HepG2 (cell line): ENCODE results near the gene TMCO4. TPM values are rescaled to one million over a fixed set of nuclear protein-coding genes. Genes with fewer than 3 reads are reported as not detected.

Source experiments
- ATAC-seq: fragments of 200-7000 bp; cut with Tn5 transposase; 3 replicates; pipeline ENCODE4 v1.9.1; 2020; ENCODE audit warnings: mild to moderate bottlenecking, moderate library complexity
- BruUV-seq: library from RNA; stranded (reverse); fragments of 400-500 nt; replicated peaks from 2 replicates; lab custom pipeline; 2021; lab: Mats Ljungman, UMichigan
- CTCF ChIA-PET: fragments of 300-600 bp; formaldehyde crosslinking; extraction: SDS; loops from one replicate; lab custom pipeline; 2021; ENCODE audit warnings: low total read pairs, inconsistent platforms, low intra/inter-chr PET ratio; lab: Yijun Ruan, JAX
- POLR2A ChIA-PET: fragments of 350-600 bp; sonication (Branson Sonifier 250); formaldehyde crosslinking; loops from one replicate; lab custom pipeline; 2020; ENCODE audit warnings: antibody characterized with exemption, inconsistent platforms; lab: Yijun Ruan, JAX
- DNase-seq: peaks from one replicate; pipeline ENCODE4 v3.0.0-alpha.2; 2015; ENCODE audit warnings: low spot score
- FAIRE-seq: peaks from 3 replicates; lab custom pipeline; 2011; peaks lifted over from hg19 to GRCh38; lab: Jason Lieb, UNC
- H2AFZ ChIP-seq: one replicate; pipeline ENCODE4 v1.6.1; 2011; ENCODE audit warnings: low read length, inconsistent platforms
- H3K27ac ChIP-seq: fragments of 300-600 bp; 3 replicates; pipeline ENCODE4 v1.8.0; 2011; ENCODE audit warnings: mixed run types, mild to moderate bottlenecking, mixed read lengths, low read length, inconsistent platforms; ENCODE audit not compliant: insufficient read depth; ENCODE audit errors: extremely low read length
- H3K27me3 ChIP-seq, 2 experiments: fragments of 200-600 bp in 1 of 2; 2 replicates in 1 of 2; 3 replicates in 1 of 2; pipeline versions ENCODE4 v1.6.0 to v1.8.0; 2011; ENCODE audit warnings: low read length in 2 of 2, mild to moderate bottlenecking in 2 of 2, moderate library complexity in 2 of 2, inconsistent platforms in 1 of 2; ENCODE audit not compliant: insufficient read depth in 2 of 2, control insufficient read depth in 1 of 2
- H3K36me3 ChIP-seq, 2 experiments: fragments of 200-600 bp in 1 of 2; replicated peaks in 1 of 2; 2 replicates in 1 of 2; 3 replicates in 1 of 2; pipeline versions ENCODE4 v1.5.1 to v1.8.0; 2011; ENCODE audit warnings: low read length in 2 of 2, inconsistent platforms in 1 of 2; ENCODE audit not compliant: insufficient read depth in 2 of 2, control insufficient read depth in 1 of 2
- H3K4me1 ChIP-seq: 2 replicates; pipeline ENCODE4 v1.5.1; 2012; ENCODE audit warnings: low read length, inconsistent platforms; ENCODE audit not compliant: insufficient read depth
- H3K4me2 ChIP-seq: 2 replicates; pipeline ENCODE4 v1.6.0; 2011; ENCODE audit warnings: low read depth, low read length, inconsistent platforms
- H3K4me3 ChIP-seq, 3 experiments: fragments of 200-600 bp in 1 of 3; sonication (generic), shearing (Covaris generic) in 1 of 3; replicated peaks in 1 of 3; 2 replicates each; pipeline ENCODE4 v1.5.1; 2011 to 2016; ENCODE audit warnings: low read length in 3 of 3, inconsistent platforms in 2 of 3, low read depth in 2 of 3, mild to moderate bottlenecking in 2 of 3, control low read depth in 1 of 3, mixed read lengths in 1 of 3; ENCODE audit not compliant: insufficient read depth in 1 of 3
- H3K79me2 ChIP-seq: one replicate; pipeline ENCODE4 v1.6.1; 2011; ENCODE audit warnings: low read length, inconsistent platforms; ENCODE audit not compliant: insufficient read depth
- H3K9ac ChIP-seq: 2 replicates; pipeline ENCODE4 v1.6.0; 2011; ENCODE audit warnings: mild to moderate bottlenecking, low read depth, low read length, inconsistent platforms; ENCODE audit not compliant: insufficient read depth
- H3K9me3 ChIP-seq: 2 replicates; pipeline ENCODE4 v1.5.1; 2012; ENCODE audit warnings: mild to moderate bottlenecking, low read length
- H4K20me1 ChIP-seq: 2 replicates; pipeline ENCODE4 v1.6.0; 2011; ENCODE audit warnings: inconsistent platforms, mild to moderate bottlenecking, low read length, moderate library complexity; ENCODE audit not compliant: insufficient read depth
- CCAR2 ChIP-seq: fragments of 200-400 bp; formaldehyde crosslinking; optimal IDR thresholded peaks from 2 replicates; pipeline ENCODE3; 2018; ENCODE audit warnings: low read depth, mild to moderate bottlenecking, low read length, moderate library complexity
- NFE2L1 ChIP-seq: sonication (generic); formaldehyde crosslinking; IDR thresholded peaks from 2 replicates; pipeline ENCODE4 v1.4.0; 2020; ENCODE audit warnings: missing genetic modification reagents, mild to moderate bottlenecking, borderline replicate concordance
- NR2F6 ChIP-seq, 2 experiments: IDR thresholded peaks; 2 replicates each; pipeline ENCODE4 v1.6.1; 2016; ENCODE audit warnings: antibody characterized with exemption in 1 of 2, mild to moderate bottlenecking in 1 of 2
- RFXAP ChIP-seq: sonication (generic); formaldehyde crosslinking; IDR thresholded peaks from 2 replicates; pipeline ENCODE4 v1.4.0; 2020; ENCODE audit warnings: missing genetic modification reagents, borderline replicate concordance
- ZNF30 ChIP-seq: sonication (generic); formaldehyde crosslinking; IDR thresholded peaks from 2 replicates; pipeline ENCODE4 v1.5.0; 2020; ENCODE audit warnings: mild to moderate bottlenecking, missing genetic modification reagents
- ZNF496 ChIP-seq: sonication (generic); formaldehyde crosslinking; IDR thresholded peaks from 2 replicates; pipeline ENCODE4 v1.8.1; 2023; ENCODE audit warnings: mild to moderate bottlenecking, moderate library complexity, missing genetic modification reagents; ENCODE audit not compliant: insufficient replicate concordance
- ZNF781 ChIP-seq: sonication (generic); formaldehyde crosslinking; IDR thresholded peaks from 2 replicates; pipeline ENCODE4 v1.5.1; 2020; ENCODE audit warnings: borderline replicate concordance, mild to moderate bottlenecking, missing genetic modification reagents; ENCODE audit errors: not compliant biosample characterization
- ZNF841 ChIP-seq: sonication (generic); formaldehyde crosslinking; IDR thresholded peaks from 2 replicates; pipeline ENCODE4 v1.8.1; 2023; ENCODE audit warnings: missing genetic modification reagents, borderline replicate concordance
- ZSCAN5A ChIP-seq: sonication (generic); formaldehyde crosslinking; IDR thresholded peaks from 2 replicates; pipeline ENCODE4 v1.8.0; 2022; ENCODE audit warnings: mild to moderate bottlenecking, missing genetic modification reagents, borderline replicate concordance
- WGBS: methylation state at CpG from one replicate; pipeline ENCODE4 v1.1.6; 2017; ENCODE audit warnings: low lambda C conversion rate; 5-methylcytosine and 5-hydroxymethylcytosine counted together
- in situ Hi-C: cut with HindIII; loops from 2 replicates; pipeline ENCODE4 v1.10.0; 2017; ENCODE audit warnings: low pct_unique_long_range_greater_than_20kb; ENCODE audit not compliant: extremely low pct_ligation_motif_present
- intact Hi-C: fragments of 100-400 bp; cut with micrococcal nuclease; formaldehyde crosslinking; loops from one replicate; pipeline ENCODE4 v1.10.0; 2022; ENCODE audit not compliant: unreplicated experiment
- polyA plus RNA-seq, 8 experiments: library from polyadenylated mRNA; depleted of rRNA in 3 of 8; stranded (reverse) in 7 of 8; unstranded in 1 of 8; fragments of >200 nt; fragmentation: Illumina TruSeq in 4 of 8; extraction: Trizol in 4 of 8; gene quantifications; 2 replicates each; pipeline versions ENCODE4 v1.2.1 to v1.2.3, GENCODE V29; 2011 to 2016; ENCODE audit warnings: low read depth in 4 of 8, missing spikeins in 1 of 8, mixed read lengths in 1 of 8; ENCODE audit not compliant: insufficient read depth in 1 of 8
- total RNA-seq, 5 experiments: library from RNA; depleted of rRNA; stranded (reverse); fragments of >200 nt; fragmentation: Illumina TruSeq; extraction: Trizol; gene quantifications; 2 replicates each; pipeline ENCODE4 v1.2.3, GENCODE V29; 2016; ENCODE audit warnings: low read depth in 1 of 5
- TF ChIP-seq, protein P1 (sequence below): sonication (generic); formaldehyde crosslinking; IDR thresholded peaks from 2 replicates; pipeline ENCODE4 v1.4.0; 2020; ENCODE audit warnings: mild to moderate bottlenecking, missing genetic modification reagents
- TF ChIP-seq, protein P2 (sequence below): sonication (generic); formaldehyde crosslinking; IDR thresholded peaks from 2 replicates; pipeline ENCODE4 v1.5.1; 2020; ENCODE audit warnings: mild to moderate bottlenecking, missing genetic modification reagents
- TF ChIP-seq, protein P3 (sequence below): sonication (generic); formaldehyde crosslinking; IDR thresholded peaks from 2 replicates; pipeline ENCODE4 v1.4.0; 2020; ENCODE audit warnings: missing genetic modification reagents

TMCO4 gene
- total and polyA plus RNA-seq, 2 of the 13 experiments (the other 11 are each of a cell fraction or from before 2014, with no cell fraction given), result 2.1 to 4.1 TPM

DNA sequence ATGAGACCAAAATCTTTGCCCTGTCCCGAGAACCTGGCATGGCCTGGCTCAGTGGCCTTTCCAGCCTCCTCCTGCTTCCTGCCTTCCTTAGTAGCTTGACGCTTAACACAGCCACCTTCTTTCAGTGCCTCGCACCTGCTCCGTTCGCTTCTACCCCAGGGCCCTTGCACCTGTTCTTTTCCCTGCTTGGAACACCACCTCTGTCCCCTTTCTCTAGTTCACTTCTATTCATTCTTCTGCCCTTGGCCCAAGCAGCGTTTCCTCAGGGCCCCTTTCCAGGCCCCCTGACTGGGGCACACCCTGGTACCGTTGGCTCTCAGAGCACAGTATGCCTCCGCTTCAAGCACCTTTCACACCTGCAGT lies 144.0 kb downstream of the TMCO4 start:
- POLR2A ChIA-PET, result no interaction called here
- Histone ChIP-seq H3K9ac (no peak overlapping the region), H3K9me3 (no peaks in the 10 kb centered on the region), H3K27ac (no peak overlapping the region), H3K36me3 (no peaks in the 10 kb centered on the region), H3K4me2 (no peak overlapping the region), H2AFZ (no peak overlapping the region), H3K4me3 (no peak overlapping the region), H3K27me3 (no peaks in the 10 kb centered on the region), H3K4me1 (peaks cover 27% of the 10 kb centered on the region), H4K20me1 (no peaks in the 10 kb centered on the region), H3K79me2 (no peaks in the 10 kb centered on the region)
- intact Hi-C loops (no loop called here), in situ Hi-C loops (no loop called here)
- BruUV-seq, result no TSS peak
- WGBS, result 87% methylated on average over 8 of the region's 8 CpGs
- CTCF ChIA-PET, result no interaction called here
- no peak for FAIRE-seq
- ATAC-seq, result no peak
- DNase-seq, result no peak
- TF ChIP-seq, protein P1, sequence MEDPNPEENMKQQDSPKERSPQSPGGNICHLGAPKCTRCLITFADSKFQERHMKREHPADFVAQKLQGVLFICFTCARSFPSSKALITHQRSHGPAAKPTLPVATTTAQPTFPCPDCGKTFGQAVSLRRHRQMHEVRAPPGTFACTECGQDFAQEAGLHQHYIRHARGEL (CRISPR knock-in tag), result no peak
- TF ChIP-seq RFXAP (CRISPR knock-in tag) (no peak), NFE2L1 (CRISPR knock-in tag) (no peak), ZNF30 (CRISPR knock-in tag) (no peak), ZNF496 (CRISPR knock-in tag) (no peak), ZNF841 (no peak), CCAR2 (no peak), ZNF781 (no peak), ZSCAN5A (CRISPR knock-in tag) (no peak), NR2F6 (IDR thresholded peaks at IDR 0.05) (no peak), NR2F6 (CRISPR knock-in tag; IDR thresholded peaks at IDR 0.05) (no peak)
- TF ChIP-seq, protein P2, sequence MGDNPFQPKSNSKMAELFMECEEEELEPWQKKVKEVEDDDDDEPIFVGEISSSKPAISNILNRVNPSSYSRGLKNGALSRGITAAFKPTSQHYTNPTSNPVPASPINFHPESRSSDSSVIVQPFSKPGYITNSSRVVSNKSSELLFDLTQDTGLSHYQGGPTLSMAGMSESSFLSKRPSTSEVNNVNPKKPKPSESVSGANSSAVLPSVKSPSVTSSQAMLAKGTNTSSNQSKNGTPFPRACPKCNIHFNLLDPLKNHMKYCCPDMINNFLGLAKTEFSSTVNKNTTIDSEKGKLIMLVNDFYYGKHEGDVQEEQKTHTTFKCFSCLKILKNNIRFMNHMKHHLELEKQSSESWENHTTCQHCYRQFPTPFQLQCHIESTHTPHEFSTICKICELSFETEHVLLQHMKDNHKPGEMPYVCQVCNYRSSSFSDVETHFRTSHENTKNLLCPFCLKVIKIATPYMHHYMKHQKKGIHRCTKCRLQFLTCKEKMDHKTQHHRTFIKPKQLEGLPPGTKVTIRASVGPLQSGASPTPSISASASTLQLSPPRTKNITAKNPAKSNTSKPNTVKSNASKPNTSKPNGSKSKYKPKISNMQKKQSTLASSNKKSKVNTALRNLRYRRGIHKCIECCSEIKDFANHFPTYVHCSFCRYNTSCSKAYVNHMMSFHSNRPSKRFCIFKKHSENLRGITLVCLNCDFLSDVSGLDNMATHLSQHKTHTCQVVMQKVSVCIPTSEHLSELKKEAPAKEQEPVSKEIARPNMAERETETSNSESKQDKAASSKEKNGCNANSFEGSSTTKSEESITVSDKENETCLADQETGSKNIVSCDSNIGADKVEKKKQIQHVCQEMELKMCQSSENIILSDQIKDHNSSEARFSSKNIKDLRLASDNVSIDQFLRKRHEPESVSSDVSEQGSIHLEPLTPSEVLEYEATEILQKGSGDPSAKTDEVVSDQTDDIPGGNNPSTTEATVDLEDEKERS (CRISPR knock-in tag), result no peak
- TF ChIP-seq, protein P3, sequence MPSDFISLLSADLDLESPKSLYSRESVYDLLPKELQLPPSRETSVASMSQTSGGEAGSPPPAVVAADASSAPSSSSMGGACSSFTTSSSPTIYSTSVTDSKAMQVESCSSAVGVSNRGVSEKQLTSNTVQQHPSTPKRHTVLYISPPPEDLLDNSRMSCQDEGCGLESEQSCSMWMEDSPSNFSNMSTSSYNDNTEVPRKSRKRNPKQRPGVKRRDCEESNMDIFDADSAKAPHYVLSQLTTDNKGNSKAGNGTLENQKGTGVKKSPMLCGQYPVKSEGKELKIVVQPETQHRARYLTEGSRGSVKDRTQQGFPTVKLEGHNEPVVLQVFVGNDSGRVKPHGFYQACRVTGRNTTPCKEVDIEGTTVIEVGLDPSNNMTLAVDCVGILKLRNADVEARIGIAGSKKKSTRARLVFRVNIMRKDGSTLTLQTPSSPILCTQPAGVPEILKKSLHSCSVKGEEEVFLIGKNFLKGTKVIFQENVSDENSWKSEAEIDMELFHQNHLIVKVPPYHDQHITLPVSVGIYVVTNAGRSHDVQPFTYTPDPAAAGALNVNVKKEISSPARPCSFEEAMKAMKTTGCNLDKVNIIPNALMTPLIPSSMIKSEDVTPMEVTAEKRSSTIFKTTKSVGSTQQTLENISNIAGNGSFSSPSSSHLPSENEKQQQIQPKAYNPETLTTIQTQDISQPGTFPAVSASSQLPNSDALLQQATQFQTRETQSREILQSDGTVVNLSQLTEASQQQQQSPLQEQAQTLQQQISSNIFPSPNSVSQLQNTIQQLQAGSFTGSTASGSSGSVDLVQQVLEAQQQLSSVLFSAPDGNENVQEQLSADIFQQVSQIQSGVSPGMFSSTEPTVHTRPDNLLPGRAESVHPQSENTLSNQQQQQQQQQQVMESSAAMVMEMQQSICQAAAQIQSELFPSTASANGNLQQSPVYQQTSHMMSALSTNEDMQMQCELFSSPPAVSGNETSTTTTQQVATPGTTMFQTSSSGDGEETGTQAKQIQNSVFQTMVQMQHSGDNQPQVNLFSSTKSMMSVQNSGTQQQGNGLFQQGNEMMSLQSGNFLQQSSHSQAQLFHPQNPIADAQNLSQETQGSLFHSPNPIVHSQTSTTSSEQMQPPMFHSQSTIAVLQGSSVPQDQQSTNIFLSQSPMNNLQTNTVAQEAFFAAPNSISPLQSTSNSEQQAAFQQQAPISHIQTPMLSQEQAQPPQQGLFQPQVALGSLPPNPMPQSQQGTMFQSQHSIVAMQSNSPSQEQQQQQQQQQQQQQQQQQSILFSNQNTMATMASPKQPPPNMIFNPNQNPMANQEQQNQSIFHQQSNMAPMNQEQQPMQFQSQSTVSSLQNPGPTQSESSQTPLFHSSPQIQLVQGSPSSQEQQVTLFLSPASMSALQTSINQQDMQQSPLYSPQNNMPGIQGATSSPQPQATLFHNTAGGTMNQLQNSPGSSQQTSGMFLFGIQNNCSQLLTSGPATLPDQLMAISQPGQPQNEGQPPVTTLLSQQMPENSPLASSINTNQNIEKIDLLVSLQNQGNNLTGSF (CRISPR knock-in tag), result no peak
